Measurements from ENCODE around the gene HAGHL. TPM values are rescaled to one million over a fixed set of nuclear protein-coding genes. Genes with fewer than 3 reads are reported as not detected.

HAGHL gene
- total RNA-seq (2014; rRNA removed; shearing (Covaris generic)) (19.1 and 21.6 TPM in 2 replicates), polyA plus RNA-seq (2016; fragmentation: Nextera tagmentation; extraction: Ambion mirVana) (35.3 and 45.2 TPM in 2 replicates)
- long read RNA-seq, partial matches to known transcripts = 11 of 30 reads
- long read RNA-seq, other reads (novel, unspliced or antisense) = 14 of 30 reads

GRCh38 chr16:726438-727290, at the start of gene HAGHL, which contains the start of gene CCDC78:
Gene HAGHL, plus strand, starts transcription at chr16:727106. Its CDS starts 404 bp downstream, at chr16:727510.
Gene CCDC78, minus strand, starts transcription at chr16:726443. Its CDS starts 76 bp downstream, at chr16:726367.
- Mint-ChIP-seq H3K4me1 (no peaks in the 10 kb centered on the region), H3K4me3 (peak within 1 kb of the TSS; percentile 67), H3K27me3 (ENCODE audit: insufficient read depth, low read depth, poor library complexity) (peaks cover 18% of the 10 kb centered on the region), H3K9me3 (no peaks in the 10 kb centered on the region), H3K27ac (no peak within 1 kb of the TSS), H3K36me3 (ENCODE audit: low read depth) (no peaks in the 10 kb centered on the region)
- Histone ChIP-seq H3K4me1 (ENCODE audit: insufficient read depth) (no peaks in the 10 kb centered on the region), H3K4me3 (peak within 1 kb of the TSS; percentile 71), H2AFZ (peak within 1 kb of the TSS; percentile 80), H3K27ac (ENCODE audit: low read depth) (no peak within 1 kb of the TSS), H3K27me3 (ENCODE audit: insufficient read depth) (peaks cover 14% of the 10 kb centered on the region; the same call in 1 of the 2 replicates), H3K79me2 (replicated peaks; ENCODE audit: insufficient read depth) (no peaks in the 10 kb centered on the region), H3F3A (replicated peaks; ENCODE audit: low read depth) (peaks cover 12% of the 10 kb centered on the region), H3K4me2 (peak within 1 kb of the TSS; percentile 87), H3K36me3 (ENCODE audit: insufficient read depth) (no peaks in the 10 kb centered on the region), H3K9me2 (ENCODE audit: insufficient read depth) (no peaks in the 10 kb centered on the region), H4K20me1 (replicated peaks; ENCODE audit: insufficient read depth) (no peaks in the 10 kb centered on the region)
- TF ChIP-seq CTCF (conservative IDR thresholded peaks at IDR 0.05; ENCODE audit: low read depth in 2 of 2) = peak in 1 of 2 experiments; percentile 6; a peak in 1 of 4 replicates
- no peak for TF ChIP-seq ZNF114 (CRISPR knock-in tag; IDR thresholded peaks at IDR 0.05)
- TF ChIP-seq POLR2AphosphoS5 (IDR thresholded peaks at IDR 0.05; ENCODE audit: low read depth) = peak; percentile 38
- ATAC-seq = peak; percentile 21
- DNase-seq (ENCODE audit: low spot score) = peak; percentile 82

DNA sequence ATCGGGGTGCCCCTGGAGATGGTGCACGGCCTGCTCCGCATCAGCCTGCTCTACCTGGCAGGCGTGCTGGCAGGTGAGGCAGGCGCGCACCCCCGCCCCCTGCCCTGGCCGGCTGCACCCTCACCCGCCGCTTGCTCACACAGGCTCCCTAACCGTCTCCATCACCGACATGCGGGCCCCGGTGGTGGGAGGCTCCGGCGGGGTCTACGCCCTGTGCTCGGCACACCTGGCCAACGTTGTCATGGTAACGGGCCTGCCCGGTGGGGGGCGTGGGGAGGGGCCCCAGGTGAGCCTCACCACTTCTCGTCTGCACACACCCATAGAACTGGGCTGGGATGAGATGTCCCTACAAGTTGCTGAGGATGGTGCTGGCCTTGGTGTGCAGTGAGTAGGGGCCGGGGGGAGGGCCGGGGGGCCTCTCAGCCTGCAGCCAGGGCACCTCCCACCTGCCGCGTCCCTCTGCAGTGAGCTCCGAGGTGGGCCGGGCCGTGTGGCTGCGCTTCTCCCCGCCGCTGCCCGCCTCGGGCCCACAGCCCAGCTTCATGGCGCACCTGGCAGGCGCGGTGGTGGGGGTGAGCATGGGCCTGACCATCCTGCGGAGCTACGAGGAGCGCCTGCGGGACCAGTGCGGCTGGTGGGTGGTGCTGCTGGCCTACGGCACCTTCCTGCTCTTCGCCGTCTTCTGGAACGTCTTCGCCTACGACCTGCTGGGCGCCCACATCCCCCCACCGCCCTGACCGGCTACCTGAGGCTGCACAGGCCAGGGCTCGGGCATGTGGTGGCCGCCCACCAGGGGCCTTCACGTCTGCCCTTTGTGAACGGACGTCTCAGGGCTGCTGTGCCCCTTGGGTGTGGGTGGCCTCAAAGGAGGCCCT, 49.4 kb upstream of the HAGHL start:
- peak; percentile 77 for DNase-seq (ENCODE audit: low spot score)
- Histone ChIP-seq H3K36me3 (ENCODE audit: insufficient read depth) (no peaks in the 10 kb centered on the region; the same call in 1 of the 2 replicates), H3K4me1 (ENCODE audit: insufficient read depth) (peaks cover 11% of the 10 kb centered on the region; the same call in 1 of the 2 replicates), H2AFZ (no peak overlapping the region), H3F3A (replicated peaks; ENCODE audit: low read depth) (peaks cover 33% of the 10 kb centered on the region), H3K79me2 (replicated peaks; ENCODE audit: insufficient read depth) (peaks cover 9% of the 10 kb centered on the region; the same call in 1 of the 2 replicates), H3K9me2 (ENCODE audit: insufficient read depth) (no peaks in the 10 kb centered on the region), H3K27ac (ENCODE audit: low read depth) (no peak overlapping the region), H3K27me3 (ENCODE audit: insufficient read depth) (no peaks in the 10 kb centered on the region), H4K20me1 (replicated peaks; ENCODE audit: insufficient read depth) (peaks cover 17% of the 10 kb centered on the region), H3K4me3 (peak overlapping the region; percentile 48), H3K4me2 (peak overlapping the region; percentile 74)
- Mint-ChIP-seq H3K36me3 (ENCODE audit: low read depth) (peaks cover 23% of the 10 kb centered on the region), H3K27me3 (ENCODE audit: insufficient read depth, low read depth, poor library complexity) (peaks cover 20% of the 10 kb centered on the region), H3K4me3 (peak overlapping the region; percentile 36; the same call in 1 of the 3 replicates), H3K27ac (no peak overlapping the region), H3K9me3 (no peaks in the 10 kb centered on the region; the same call in 1 of the 3 replicates), H3K4me1 (peaks cover 31% of the 10 kb centered on the region)
- peak; percentile 21 for ATAC-seq
- TF ChIP-seq ZNF331 (CRISPR knock-in tag; IDR thresholded peaks at IDR 0.05; ENCODE audit: low read depth) (no peak), POLR2AphosphoS5 (IDR thresholded peaks at IDR 0.05; ENCODE audit: low read depth) (no peak; the same call in 1 of the 2 replicates), ZNF114 (CRISPR knock-in tag; IDR thresholded peaks at IDR 0.05) (no peak), CREB1 (CRISPR knock-in tag; IDR thresholded peaks at IDR 0.05; ENCODE audit: low read depth) (no peak), NANOG (IDR thresholded peaks at IDR 0.05; ENCODE audit: borderline replicate concordance) (no peak)
- TF ChIP-seq, protein P1, sequence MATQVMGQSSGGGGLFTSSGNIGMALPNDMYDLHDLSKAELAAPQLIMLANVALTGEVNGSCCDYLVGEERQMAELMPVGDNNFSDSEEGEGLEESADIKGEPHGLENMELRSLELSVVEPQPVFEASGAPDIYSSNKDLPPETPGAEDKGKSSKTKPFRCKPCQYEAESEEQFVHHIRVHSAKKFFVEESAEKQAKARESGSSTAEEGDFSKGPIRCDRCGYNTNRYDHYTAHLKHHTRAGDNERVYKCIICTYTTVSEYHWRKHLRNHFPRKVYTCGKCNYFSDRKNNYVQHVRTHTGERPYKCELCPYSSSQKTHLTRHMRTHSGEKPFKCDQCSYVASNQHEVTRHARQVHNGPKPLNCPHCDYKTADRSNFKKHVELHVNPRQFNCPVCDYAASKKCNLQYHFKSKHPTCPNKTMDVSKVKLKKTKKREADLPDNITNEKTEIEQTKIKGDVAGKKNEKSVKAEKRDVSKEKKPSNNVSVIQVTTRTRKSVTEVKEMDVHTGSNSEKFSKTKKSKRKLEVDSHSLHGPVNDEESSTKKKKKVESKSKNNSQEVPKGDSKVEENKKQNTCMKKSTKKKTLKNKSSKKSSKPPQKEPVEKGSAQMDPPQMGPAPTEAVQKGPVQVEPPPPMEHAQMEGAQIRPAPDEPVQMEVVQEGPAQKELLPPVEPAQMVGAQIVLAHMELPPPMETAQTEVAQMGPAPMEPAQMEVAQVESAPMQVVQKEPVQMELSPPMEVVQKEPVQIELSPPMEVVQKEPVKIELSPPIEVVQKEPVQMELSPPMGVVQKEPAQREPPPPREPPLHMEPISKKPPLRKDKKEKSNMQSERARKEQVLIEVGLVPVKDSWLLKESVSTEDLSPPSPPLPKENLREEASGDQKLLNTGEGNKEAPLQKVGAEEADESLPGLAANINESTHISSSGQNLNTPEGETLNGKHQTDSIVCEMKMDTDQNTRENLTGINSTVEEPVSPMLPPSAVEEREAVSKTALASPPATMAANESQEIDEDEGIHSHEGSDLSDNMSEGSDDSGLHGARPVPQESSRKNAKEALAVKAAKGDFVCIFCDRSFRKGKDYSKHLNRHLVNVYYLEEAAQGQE (IDR thresholded peaks at IDR 0.05; ENCODE audit: unreplicated experiment) = no peak
